ENCODE results near the gene SYCN. TPM values are rescaled to one million over a fixed set of nuclear protein-coding genes. Genes with fewer than 3 reads are reported as not detected.

SYCN gene
- total and polyA plus RNA-seq, 4 donors: 1.6 TPM; not detected in 3

DNA sequence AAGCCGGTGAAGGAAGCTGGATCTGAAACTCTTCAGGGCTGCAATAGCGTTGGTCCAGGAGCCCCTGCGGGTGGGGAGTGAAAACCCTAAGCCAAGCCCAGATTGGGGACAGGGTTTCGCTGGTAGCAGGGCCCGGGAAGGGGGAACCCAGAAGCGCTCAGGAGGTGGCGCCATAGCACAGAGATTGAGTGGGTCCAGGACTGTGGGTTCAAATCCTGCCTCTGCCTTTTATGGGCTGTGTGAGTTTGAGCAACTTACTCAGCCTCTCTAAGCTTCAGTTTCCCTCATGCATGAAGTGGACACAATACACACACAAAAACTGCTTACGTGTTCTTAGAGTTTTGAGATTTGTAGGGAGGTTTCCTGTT, 8.3 kb upstream of the SYCN start:
- H3K4me3 ChIP-seq (ENCODE audit: low read length in 2 of 2): no peak overlapping the region
- H3K4me1 ChIP-seq (ENCODE audit: control insufficient read depth in 1 of 2, insufficient read depth in 2 of 2, low read length in 2 of 2): no peaks in the 10 kb centered on the region
- H3K27me3 ChIP-seq (ENCODE audit: control insufficient read depth in 1 of 2, insufficient read depth in 2 of 2, low read length in 1 of 2): no peaks in the 10 kb centered on the region
- H3K27ac ChIP-seq (ENCODE audit: low read depth in 1 of 2, low read length in 2 of 2): no peak overlapping the region
- no peak for DNase-seq
- intact Hi-C loops (cut with DNase I): no loop called here
- ATAC-seq (ENCODE audit: low FRiP score): no peak
- no peaks in the 10 kb centered on the region for H3K36me3 ChIP-seq (ENCODE audit: control insufficient read depth in 1 of 2, insufficient read depth in 2 of 2, low read length in 1 of 2)
- peaks cover 12% of the 10 kb centered on the region for H3K9me3 ChIP-seq (ENCODE audit: control insufficient read depth, low read length)
- WGBS, 2 donors: 15 to 17% methylated on average over 8 of the region's 8 CpGs

GRCh38 chr19:39211731-39212374, 7.8 kb upstream of the SYCN start:
- intact Hi-C loops (cut with DNase I): no loop called here
- Histone ChIP-seq H3K4me1 (ENCODE audit: control insufficient read depth in 1 of 2, insufficient read depth in 2 of 2, low read length in 2 of 2) (no peaks in the 10 kb centered on the region), H3K9me3 (ENCODE audit: control insufficient read depth, low read length) (peaks cover 9% of the 10 kb centered on the region), H3K4me3 (ENCODE audit: low read length in 2 of 2) (no peak overlapping the region), H3K36me3 (ENCODE audit: control insufficient read depth in 1 of 2, insufficient read depth in 2 of 2, low read length in 1 of 2) (no peaks in the 10 kb centered on the region), H3K27me3 (ENCODE audit: control insufficient read depth in 1 of 2, insufficient read depth in 2 of 2, low read length in 1 of 2) (no peaks in the 10 kb centered on the region), H3K27ac (ENCODE audit: low read depth in 1 of 2, low read length in 2 of 2) (no peak overlapping the region)
- ATAC-seq (ENCODE audit: low FRiP score) (no peak), DNase-seq (no peak)
- WGBS, 2 donors: 64% methylated on average over 13 of the region's 13 CpGs

- 78 to 82% methylated on average over 7 of the region's 7 CpGs for WGBS, 2 donors
- intact Hi-C loops (cut with DNase I): no loop called here
- Histone ChIP-seq H3K27me3 (ENCODE audit: control insufficient read depth in 1 of 2, insufficient read depth in 2 of 2, low read length in 1 of 2) (no peaks in the 10 kb centered on the region), H3K9me3 (ENCODE audit: control insufficient read depth, low read length) (no peaks in the 10 kb centered on the region), H3K36me3 (ENCODE audit: control insufficient read depth in 1 of 2, insufficient read depth in 2 of 2, low read length in 1 of 2) (no peaks in the 10 kb centered on the region), H3K4me1 (ENCODE audit: control insufficient read depth in 1 of 2, insufficient read depth in 2 of 2, low read length in 2 of 2) (no peaks in the 10 kb centered on the region), H3K27ac (ENCODE audit: low read depth in 1 of 2, low read length in 2 of 2) (no peak overlapping the region), H3K4me3 (ENCODE audit: low read length in 2 of 2) (no peak overlapping the region)
- DNase-seq: no peak
- ATAC-seq (ENCODE audit: low FRiP score): no peak
These were observed 5.1 kb upstream of the SYCN start for GRCh38 chr19:39209196-39209595.

GRCh38 chr19:39208175-39208795, 4.2 kb upstream of the SYCN start:
- Histone ChIP-seq H3K36me3 (ENCODE audit: control insufficient read depth in 1 of 2, insufficient read depth in 2 of 2, low read length in 1 of 2) (no peaks in the 10 kb centered on the region), H3K4me1 (ENCODE audit: control insufficient read depth in 1 of 2, insufficient read depth in 2 of 2, low read length in 2 of 2) (no peaks in the 10 kb centered on the region), H3K9me3 (ENCODE audit: control insufficient read depth, low read length) (no peaks in the 10 kb centered on the region), H3K27ac (ENCODE audit: low read depth in 1 of 2, low read length in 2 of 2) (no peak overlapping the region), H3K27me3 (ENCODE audit: control insufficient read depth in 1 of 2, insufficient read depth in 2 of 2, low read length in 1 of 2) (no peaks in the 10 kb centered on the region), H3K4me3 (ENCODE audit: low read length in 2 of 2) (no peak overlapping the region)
- intact Hi-C loops (cut with DNase I): no loop called here
- ATAC-seq (ENCODE audit: low FRiP score) (no peak), DNase-seq (no peak)
- WGBS, 2 donors: 67 to 76% methylated on average over 9 of the region's 9 CpGs

GRCh38 chr19:39207293-39207836, 3.3 kb upstream of the SYCN start:
- intact Hi-C loops (cut with DNase I): no loop called here
- no peak overlapping the region for H3K27ac ChIP-seq (ENCODE audit: low read depth in 1 of 2, low read length in 2 of 2)
- no peaks in the 10 kb centered on the region for H3K27me3 ChIP-seq (ENCODE audit: control insufficient read depth in 1 of 2, insufficient read depth in 2 of 2, low read length in 1 of 2)
- no peaks in the 10 kb centered on the region for H3K9me3 ChIP-seq (ENCODE audit: control insufficient read depth, low read length)
- WGBS, 2 donors: 67 to 72% methylated on average over 6 of the region's 6 CpGs
- DNase-seq: no peak
- H3K4me3 ChIP-seq (ENCODE audit: low read length in 2 of 2): no peak overlapping the region
- no peaks in the 10 kb centered on the region for H3K36me3 ChIP-seq (ENCODE audit: control insufficient read depth in 1 of 2, insufficient read depth in 2 of 2, low read length in 1 of 2)
- no peaks in the 10 kb centered on the region for H3K4me1 ChIP-seq (ENCODE audit: control insufficient read depth in 1 of 2, insufficient read depth in 2 of 2, low read length in 2 of 2)
- ATAC-seq (ENCODE audit: low FRiP score): no peak

DNA sequence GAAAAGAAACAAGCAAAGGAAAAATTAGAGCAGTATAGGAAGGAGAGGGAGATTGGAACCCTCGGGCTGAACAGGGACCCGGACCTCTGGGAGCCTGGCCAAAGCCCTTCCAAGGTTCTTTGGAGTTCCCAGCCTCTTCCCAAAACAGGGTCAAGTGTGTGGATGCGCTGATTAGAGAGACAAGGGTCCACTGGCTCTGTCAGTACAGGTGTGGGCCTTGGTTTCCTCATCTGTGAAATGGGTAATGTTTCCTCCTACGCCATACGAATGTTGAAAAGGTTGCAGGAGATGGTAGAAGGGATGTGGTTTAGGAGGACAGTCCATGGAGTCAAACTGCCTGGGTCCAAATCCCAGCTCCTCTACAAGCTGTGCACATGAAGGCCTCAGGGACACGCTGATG, 2.1 kb upstream of the SYCN start:
- Histone ChIP-seq H3K36me3 (ENCODE audit: control insufficient read depth in 1 of 2, insufficient read depth in 2 of 2, low read length in 1 of 2) (no peaks in the 10 kb centered on the region), H3K27me3 (ENCODE audit: control insufficient read depth in 1 of 2, insufficient read depth in 2 of 2, low read length in 1 of 2) (no peaks in the 10 kb centered on the region), H3K27ac (ENCODE audit: low read depth in 1 of 2, low read length in 2 of 2) (no peak overlapping the region), H3K9me3 (ENCODE audit: control insufficient read depth, low read length) (no peaks in the 10 kb centered on the region), H3K4me3 (ENCODE audit: low read length in 2 of 2) (no peak overlapping the region), H3K4me1 (ENCODE audit: control insufficient read depth in 1 of 2, insufficient read depth in 2 of 2, low read length in 2 of 2) (no peaks in the 10 kb centered on the region)
- intact Hi-C loops (cut with DNase I): no loop called here
- WGBS, 2 donors: 87% methylated on average over 6 of the region's 6 CpGs
- DNase-seq (no peak), ATAC-seq (ENCODE audit: low FRiP score) (no peak)

- no peak for ATAC-seq (ENCODE audit: low FRiP score)
- no peak for DNase-seq
- no peaks in the 10 kb centered on the region for H3K36me3 ChIP-seq (ENCODE audit: control insufficient read depth in 1 of 2, insufficient read depth in 2 of 2, low read length in 1 of 2)
- no peaks in the 10 kb centered on the region for H3K4me1 ChIP-seq (ENCODE audit: control insufficient read depth in 1 of 2, insufficient read depth in 2 of 2, low read length in 2 of 2)
- H3K27me3 ChIP-seq (ENCODE audit: control insufficient read depth in 1 of 2, insufficient read depth in 2 of 2, low read length in 1 of 2): no peaks in the 10 kb centered on the region
- intact Hi-C loops (cut with DNase I): no loop called here
- WGBS, 2 donors: 89 to 93% methylated on average over 3 of the region's 3 CpGs
- no peak overlapping the region for H3K27ac ChIP-seq (ENCODE audit: low read depth in 1 of 2, low read length in 2 of 2)
- no peak overlapping the region for H3K4me3 ChIP-seq (ENCODE audit: low read length in 2 of 2)
- no peaks in the 10 kb centered on the region for H3K9me3 ChIP-seq (ENCODE audit: control insufficient read depth, low read length)
These were observed 1.3 kb upstream of the SYCN start for GRCh38 chr19:39205449-39205764.

DNA sequence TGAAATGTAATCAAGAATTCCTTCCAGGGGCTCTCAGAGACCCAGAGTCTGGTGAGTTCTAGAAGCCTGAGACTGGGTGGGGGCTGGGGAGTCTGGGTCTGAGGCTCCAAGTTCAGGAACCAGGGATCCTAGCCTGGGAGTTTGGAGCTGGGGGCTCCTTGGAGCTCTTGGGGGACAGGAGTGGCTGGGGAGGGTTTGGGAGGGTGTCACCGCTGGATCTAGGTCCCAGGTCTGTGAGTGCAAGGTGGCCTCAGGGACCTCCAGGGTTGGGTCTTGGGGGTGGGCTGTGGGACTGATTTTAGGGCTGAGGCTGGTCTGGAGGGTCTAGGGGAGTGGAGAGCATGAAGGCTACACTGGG, 1.1 kb downstream of the SYCN start:
- Histone ChIP-seq H3K4me3 (ENCODE audit: low read length in 2 of 2) (no peak overlapping the region), H3K36me3 (ENCODE audit: control insufficient read depth in 1 of 2, insufficient read depth in 2 of 2, low read length in 1 of 2) (no peaks in the 10 kb centered on the region), H3K4me1 (ENCODE audit: control insufficient read depth in 1 of 2, insufficient read depth in 2 of 2, low read length in 2 of 2) (no peaks in the 10 kb centered on the region), H3K27me3 (ENCODE audit: control insufficient read depth in 1 of 2, insufficient read depth in 2 of 2, low read length in 1 of 2) (no peaks in the 10 kb centered on the region), H3K9me3 (ENCODE audit: control insufficient read depth, low read length) (no peaks in the 10 kb centered on the region), H3K27ac (ENCODE audit: low read depth in 1 of 2, low read length in 2 of 2) (no peak overlapping the region)
- DNase-seq (no peak), ATAC-seq (ENCODE audit: low FRiP score) (no peak)
- intact Hi-C loops (cut with DNase I): no loop called here
- 93 to 100% methylated on average over 1 of the region's 1 CpG for WGBS, 2 donors

DNA sequence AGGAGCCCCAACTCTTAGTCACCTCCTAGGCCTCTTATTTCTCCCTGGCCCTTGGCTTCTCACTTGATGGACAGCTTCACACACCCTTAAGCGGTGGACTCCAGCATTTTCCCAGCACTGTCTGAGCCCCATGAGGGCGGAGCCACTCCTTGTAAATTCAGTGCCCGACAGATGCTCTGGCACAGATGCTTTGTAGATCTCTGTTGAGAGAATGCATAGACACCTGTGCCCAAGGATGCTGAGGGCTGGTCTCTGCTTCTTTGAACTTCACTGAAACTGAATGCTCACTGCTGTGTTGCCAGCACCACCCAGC, 3.3 kb downstream of the SYCN start:
- no peaks in the 10 kb centered on the region for H3K9me3 ChIP-seq (ENCODE audit: control insufficient read depth, low read length)
- WGBS, 2 donors: 81 to 86% methylated on average over 3 of the region's 3 CpGs
- H3K27ac ChIP-seq (ENCODE audit: low read depth in 1 of 2, low read length in 2 of 2): no peak overlapping the region
- no peak overlapping the region for H3K4me3 ChIP-seq (ENCODE audit: low read length in 2 of 2)
- ATAC-seq (ENCODE audit: low FRiP score) (no peak), DNase-seq (no peak)
- H3K36me3 ChIP-seq (ENCODE audit: control insufficient read depth in 1 of 2, insufficient read depth in 2 of 2, low read length in 1 of 2): no peaks in the 10 kb centered on the region
- intact Hi-C loops (cut with DNase I): no loop called here
- no peaks in the 10 kb centered on the region for H3K4me1 ChIP-seq (ENCODE audit: control insufficient read depth in 1 of 2, insufficient read depth in 2 of 2, low read length in 2 of 2)
- H3K27me3 ChIP-seq (ENCODE audit: control insufficient read depth in 1 of 2, insufficient read depth in 2 of 2, low read length in 1 of 2): no peaks in the 10 kb centered on the region

Data from aorta (tissue), 5 donors.